Epithelial cell of proximal tubule (primary cell): ENCODE measurements around the gene PABPN1L. TPM values are rescaled to one million over a fixed set of nuclear protein-coding genes. Genes with fewer than 3 reads are reported as not detected.
"Not testable (repeated sequence)": the region's sequence is repeated elsewhere in the genome, so short reads cannot be mapped to it uniquely, and the experiment has no call there.

Source experiments
- DNase-seq: peaks from one replicate; pipeline ENCODE4 v3.0.0-alpha.2; 2011; ENCODE audit warnings: low read depth
- H3K4me3 ChIP-seq: 2 replicates; pipeline ENCODE4 v1.5.1; 2011; ENCODE audit warnings: low read depth, mild to moderate bottlenecking, low read length
- total RNA-seq: library from RNA; depleted of rRNA; stranded (reverse); fragments of >200 nt; gene quantifications from 2 replicates; pipeline ENCODE4 v1.2.3, GENCODE V29; 2015
- TF ChIP-seq, protein P1 (sequence below): conservative IDR thresholded peaks from 2 replicates; pipeline ENCODE4 v1.5.1; 2012; ENCODE audit warnings: low read depth, mild to moderate bottlenecking, low read length

PABPN1L gene
- total RNA-seq, 1 donor from 2014 or later = not detected

- no peak overlapping the region for H3K4me3 ChIP-seq
- DNase-seq = no peak
- TF ChIP-seq, protein P1, sequence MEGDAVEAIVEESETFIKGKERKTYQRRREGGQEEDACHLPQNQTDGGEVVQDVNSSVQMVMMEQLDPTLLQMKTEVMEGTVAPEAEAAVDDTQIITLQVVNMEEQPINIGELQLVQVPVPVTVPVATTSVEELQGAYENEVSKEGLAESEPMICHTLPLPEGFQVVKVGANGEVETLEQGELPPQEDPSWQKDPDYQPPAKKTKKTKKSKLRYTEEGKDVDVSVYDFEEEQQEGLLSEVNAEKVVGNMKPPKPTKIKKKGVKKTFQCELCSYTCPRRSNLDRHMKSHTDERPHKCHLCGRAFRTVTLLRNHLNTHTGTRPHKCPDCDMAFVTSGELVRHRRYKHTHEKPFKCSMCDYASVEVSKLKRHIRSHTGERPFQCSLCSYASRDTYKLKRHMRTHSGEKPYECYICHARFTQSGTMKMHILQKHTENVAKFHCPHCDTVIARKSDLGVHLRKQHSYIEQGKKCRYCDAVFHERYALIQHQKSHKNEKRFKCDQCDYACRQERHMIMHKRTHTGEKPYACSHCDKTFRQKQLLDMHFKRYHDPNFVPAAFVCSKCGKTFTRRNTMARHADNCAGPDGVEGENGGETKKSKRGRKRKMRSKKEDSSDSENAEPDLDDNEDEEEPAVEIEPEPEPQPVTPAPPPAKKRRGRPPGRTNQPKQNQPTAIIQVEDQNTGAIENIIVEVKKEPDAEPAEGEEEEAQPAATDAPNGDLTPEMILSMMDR = no peak
Observed at GRCh38 chr16:88894681-88895300, 28.3 kb upstream of the PABPN1L start.

- not testable (repeated sequence) for DNase-seq, H3K4me3 ChIP-seq
Observed at GRCh38 chr16:88894266-88894665, 27.8 kb upstream of the PABPN1L start.

GRCh38 chr16:88893127-88893968 is 26.9 kb upstream of the PABPN1L start:
- TF ChIP-seq, protein P1 = no peak
- no peak for DNase-seq
- no peak overlapping the region for H3K4me3 ChIP-seq

- TF ChIP-seq, protein P1 = no peak
- no peak overlapping the region for H3K4me3 ChIP-seq
- DNase-seq = no peak
Observed at GRCh38 chr16:88892065-88892464, 25.6 kb upstream of the PABPN1L start.

DNA sequence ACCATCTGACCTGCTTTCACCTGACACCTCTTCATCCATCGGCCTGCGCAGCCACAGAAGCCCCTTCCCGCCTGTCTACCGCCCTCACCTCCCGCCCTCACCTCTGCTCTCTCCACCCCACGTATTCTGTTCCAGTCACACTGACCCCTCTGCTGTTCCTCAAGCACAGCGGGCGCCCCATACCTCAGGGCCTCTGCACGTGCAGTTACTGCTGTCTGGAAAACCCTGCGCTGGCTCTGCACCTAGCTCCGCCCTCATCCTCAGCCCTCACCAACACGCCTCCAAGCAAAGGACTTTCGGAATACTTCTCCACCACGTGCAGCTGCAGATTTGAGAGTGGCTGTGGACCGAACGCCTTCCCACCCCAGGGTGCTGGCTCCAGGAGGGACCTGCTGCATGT is 24.6 kb upstream of the PABPN1L start:
- no peak overlapping the region for H3K4me3 ChIP-seq
- TF ChIP-seq, protein P1 = no peak
- DNase-seq = no peak

- DNase-seq = not testable (repeated sequence)
Observed at GRCh38 chr16:88889702-88890352, 23.4 kb upstream of the PABPN1L start.

GRCh38 chr16:88888461-88889387 is 22.3 kb upstream of the PABPN1L start:
- TF ChIP-seq, protein P1 = no peak

More at GRCh38 chr16:88889702-88890352, 23.4 kb upstream of the PABPN1L start:
- H3K4me3 ChIP-seq = not testable (repeated sequence)

More at GRCh38 chr16:88888461-88889387, 22.3 kb upstream of the PABPN1L start:
- DNase-seq = no peak
- H3K4me3 ChIP-seq = no peak overlapping the region
